Neuron (in vitro differentiated cells): ENCODE data around the gene CCL13.

Experiments used
- H2AFZ ChIP-seq: one replicate; pipeline ENCODE4 v1.6.1; 2013; ENCODE audit warnings: low read depth, mild to moderate bottlenecking, inconsistent platforms, low read length, moderate library complexity
- H3K27me3 ChIP-seq: one replicate; pipeline ENCODE4 v1.6.1; 2013; ENCODE audit warnings: low read length; ENCODE audit not compliant: insufficient read depth
- H3K36me3 ChIP-seq: one replicate; pipeline ENCODE4 v1.6.1; 2013; ENCODE audit warnings: low read length; ENCODE audit not compliant: insufficient read depth
- H3K4me1 ChIP-seq: one replicate; pipeline ENCODE4 v1.6.1; 2013; ENCODE audit warnings: low read length; ENCODE audit not compliant: insufficient read depth
- H3K4me3 ChIP-seq: 2 replicates; pipeline ENCODE4 v1.5.1; 2013; ENCODE audit warnings: mild to moderate bottlenecking, low read length, moderate library complexity
- H3K9me3 ChIP-seq: one replicate; pipeline ENCODE4 v1.6.1; 2013; ENCODE audit warnings: low read length

Gene CCL13

GRCh38 chr17:34347063-34347462 lies 9.2 kb upstream of the CCL13 start:
- Histone ChIP-seq H3K9me3 (no peaks in the 10 kb centered on the region), H3K4me1 (no peaks in the 10 kb centered on the region), H2AFZ (no peak overlapping the region), H3K4me3 (no peak overlapping the region), H3K36me3 (no peaks in the 10 kb centered on the region), H3K27me3 (no peaks in the 10 kb centered on the region)

- H3K4me3 ChIP-seq: no peak overlapping the region
- H3K4me1 ChIP-seq: no peaks in the 10 kb centered on the region
- H3K9me3 ChIP-seq: no peaks in the 10 kb centered on the region
- no peaks in the 10 kb centered on the region for H3K36me3 ChIP-seq
- no peak overlapping the region for H2AFZ ChIP-seq
- no peaks in the 10 kb centered on the region for H3K27me3 ChIP-seq
These were observed 6.5 kb upstream of the CCL13 start for GRCh38 chr17:34349751-34350150.

GRCh38 chr17:34351096-34351495 lies 5.2 kb upstream of the CCL13 start:
- Histone ChIP-seq H2AFZ (no peak overlapping the region), H3K36me3 (no peaks in the 10 kb centered on the region), H3K27me3 (no peaks in the 10 kb centered on the region), H3K4me1 (no peaks in the 10 kb centered on the region), H3K4me3 (no peak overlapping the region), H3K9me3 (no peaks in the 10 kb centered on the region)

GRCh38 chr17:34352191-34352590 lies 4.1 kb upstream of the CCL13 start:
- no peaks in the 10 kb centered on the region for H3K27me3 ChIP-seq
- no peak overlapping the region for H2AFZ ChIP-seq
- no peak overlapping the region for H3K4me3 ChIP-seq
- H3K4me1 ChIP-seq: no peaks in the 10 kb centered on the region
- H3K9me3 ChIP-seq: no peaks in the 10 kb centered on the region
- H3K36me3 ChIP-seq: no peaks in the 10 kb centered on the region

GRCh38 chr17:34354637-34355036 lies 1.6 kb upstream of the CCL13 start:
- H2AFZ ChIP-seq: no peak overlapping the region
- H3K27me3 ChIP-seq: no peaks in the 10 kb centered on the region
- H3K36me3 ChIP-seq: no peaks in the 10 kb centered on the region
- no peaks in the 10 kb centered on the region for H3K4me1 ChIP-seq
- no peaks in the 10 kb centered on the region for H3K9me3 ChIP-seq
- H3K4me3 ChIP-seq: no peak overlapping the region

- H2AFZ ChIP-seq: no peak overlapping the region
- H3K9me3 ChIP-seq: no peaks in the 10 kb centered on the region
- no peaks in the 10 kb centered on the region for H3K27me3 ChIP-seq
- H3K4me3 ChIP-seq: no peak overlapping the region
- H3K36me3 ChIP-seq: no peaks in the 10 kb centered on the region
- H3K4me1 ChIP-seq: no peaks in the 10 kb centered on the region
These were observed 1.1 kb downstream of the CCL13 start for GRCh38 chr17:34357398-34357797.

GRCh38 chr17:34358631-34359030 lies 2.4 kb downstream of the CCL13 start:
- H3K4me3 ChIP-seq: no peak overlapping the region
- H3K36me3 ChIP-seq: no peaks in the 10 kb centered on the region
- H3K9me3 ChIP-seq: no peaks in the 10 kb centered on the region
- no peaks in the 10 kb centered on the region for H3K27me3 ChIP-seq
- H3K4me1 ChIP-seq: no peaks in the 10 kb centered on the region
- H2AFZ ChIP-seq: no peak overlapping the region

- H3K4me1 ChIP-seq: no peaks in the 10 kb centered on the region
- H3K36me3 ChIP-seq: no peaks in the 10 kb centered on the region
- no peaks in the 10 kb centered on the region for H3K9me3 ChIP-seq
- no peaks in the 10 kb centered on the region for H3K27me3 ChIP-seq
- no peak overlapping the region for H3K4me3 ChIP-seq
- H2AFZ ChIP-seq: no peak overlapping the region
These were observed 4.5 kb downstream of the CCL13 start for GRCh38 chr17:34360601-34361270.

- Histone ChIP-seq H2AFZ (no peak overlapping the region), H3K36me3 (no peaks in the 10 kb centered on the region), H3K9me3 (no peaks in the 10 kb centered on the region), H3K4me3 (no peak overlapping the region), H3K27me3 (no peaks in the 10 kb centered on the region), H3K4me1 (no peaks in the 10 kb centered on the region)
These were observed 5.3 kb downstream of the CCL13 start for GRCh38 chr17:34361478-34362061.

GRCh38 chr17:34363183-34363661 lies 6.9 kb downstream of the CCL13 start, which contains the start of gene CCL1:
CCL1 (minus strand) TSS chr17:34363233; CDS start chr17:34363161, 72 bp downstream.
- Histone ChIP-seq H3K36me3 (no peaks in the 10 kb centered on the region), H3K4me3 (no peak within 1 kb of the TSS), H3K27me3 (no peaks in the 10 kb centered on the region), H2AFZ (no peak within 1 kb of the TSS), H3K4me1 (no peaks in the 10 kb centered on the region), H3K9me3 (no peaks in the 10 kb centered on the region)

GRCh38 chr17:34364751-34365150 lies 8.5 kb downstream of the CCL13 start:
- no peak overlapping the region for H3K4me3 ChIP-seq
- no peaks in the 10 kb centered on the region for H3K27me3 ChIP-seq
- H3K36me3 ChIP-seq: no peaks in the 10 kb centered on the region
- H3K4me1 ChIP-seq: no peaks in the 10 kb centered on the region
- H3K9me3 ChIP-seq: no peaks in the 10 kb centered on the region
- no peak overlapping the region for H2AFZ ChIP-seq

GRCh38 chr17:34365340-34365739 lies 9.1 kb downstream of the CCL13 start:
- Histone ChIP-seq H3K4me1 (no peaks in the 10 kb centered on the region), H3K27me3 (no peaks in the 10 kb centered on the region), H3K4me3 (no peak overlapping the region), H3K9me3 (no peaks in the 10 kb centered on the region), H3K36me3 (no peaks in the 10 kb centered on the region), H2AFZ (no peak overlapping the region)

- Histone ChIP-seq H2AFZ (no peak overlapping the region), H3K27me3 (no peaks in the 10 kb centered on the region), H3K36me3 (no peaks in the 10 kb centered on the region), H3K9me3 (no peaks in the 10 kb centered on the region), H3K4me3 (no peak overlapping the region), H3K4me1 (no peaks in the 10 kb centered on the region)
These were observed 9.7 kb downstream of the CCL13 start for GRCh38 chr17:34366010-34366409.
